K562 (cell line): ENCODE results near the gene NTSR1. TPM values are rescaled to one million over a fixed set of nuclear protein-coding genes. Genes with fewer than 3 reads are reported as not detected.

ENCODE experiments used
- CBFA2T2 ChIP-seq: fragments of 450-650 bp; conservative IDR thresholded peaks from 2 replicates; pipeline ENCODE4 v1.6.1; 2017; ENCODE audit warnings: mild to moderate bottlenecking
- MGA ChIP-seq: fragments of 450-650 bp; IDR thresholded peaks from 2 replicates; pipeline ENCODE4 v1.6.1; 2016; ENCODE audit warnings: mild to moderate bottlenecking, moderate library complexity
- NFRKB ChIP-seq: fragments of 450-650 bp; IDR thresholded peaks from 2 replicates; pipeline ENCODE4 v1.6.1; 2016; ENCODE audit warnings: low read depth
- NUFIP1 ChIP-seq: fragments of 450-650 bp; IDR thresholded peaks from 2 replicates; pipeline ENCODE4 v1.6.1; 2018; ENCODE audit not compliant: partially characterized antibody
- PURB ChIP-seq: sonication (generic); formaldehyde crosslinking; IDR thresholded peaks from 2 replicates; pipeline ENCODE4 v1.9.0; 2021; ENCODE audit warnings: low read depth, mild to moderate bottlenecking, missing genetic modification reagents
- ZBTB7A ChIP-seq: IDR thresholded peaks from 2 replicates; pipeline ENCODE4 v1.6.1; 2011; ENCODE audit warnings: low read depth, mild to moderate bottlenecking, low read length, moderate library complexity, borderline replicate concordance; ENCODE audit not compliant: control insufficient read depth
- ZNF239 ChIP-seq: fragments of 250-450 bp; sonication (Bioruptor Pico); IDR thresholded peaks from 2 replicates; pipeline ENCODE4 v1.4.0; 2020; ENCODE audit warnings: mild to moderate bottlenecking
- ZNF778 ChIP-seq: fragments of 450-650 bp; formaldehyde crosslinking; IDR thresholded peaks from 2 replicates; pipeline ENCODE4 v1.4.0; 2020; ENCODE audit warnings: mild to moderate bottlenecking, moderate library complexity
- polyA plus RNA-seq, 8 experiments: library from polyadenylated mRNA; depleted of rRNA in 4 of 8; stranded (reverse) in 5 of 8; unstranded in 3 of 8; fragments of >200 nt; fragmentation: Nextera tagmentation in 2 of 8; fragmentation: Illumina TruSeq in 1 of 8; extraction: Ambion mirVana in 2 of 8; extraction: Trizol in 1 of 8; gene quantifications; 2 replicates each; pipeline versions ENCODE4 v1.2.1 to v1.2.3, GENCODE V29; 2011 to 2014; ENCODE audit warnings: inconsistent platforms in 1 of 8, missing spikeins in 1 of 8
- total RNA-seq, 7 experiments: library from RNA; depleted of rRNA in 6 of 7; stranded (reverse); fragments of >200 nt in 6 of 7; fragmentation: Illumina TruSeq in 2 of 7; extraction: Trizol in 2 of 7; gene quantifications; 2 replicates each; pipeline versions ENCODE4 v1.2.1 to v1.2.3, GENCODE V29; 2011 to 2021; ENCODE audit warnings: low replicate concordance in 1 of 7
- TF ChIP-seq, protein P1 (sequence below), 3 experiments: fragments of 200-800 bp in 1 of 3; fragments of 250-450 bp in 1 of 3; fragments of 450-650 bp in 1 of 3; sonication (Bioruptor Pico) in 1 of 3; sonication (Bioruptor generic) in 1 of 3; formaldehyde crosslinking in 1 of 3; IDR thresholded peaks; 2 replicates each; pipeline versions ENCODE4 v1.6.1 to v1.8.0; 2016 to 2022; ENCODE audit warnings: mild to moderate bottlenecking in 2 of 3, missing genetic modification characterization in 2 of 3, missing compliant biosample characterization in 1 of 3, moderate library complexity in 1 of 3
- TF ChIP-seq, protein P2 (sequence below): fragments of 450-650 bp; IDR thresholded peaks from one replicate; pipeline ENCODE4 v1.6.1; 2018; ENCODE audit warnings: mild to moderate bottlenecking, moderate library complexity; ENCODE audit not compliant: partially characterized antibody

The NTSR1 gene
- total and polyA plus RNA-seq, 9 of the 15 experiments (the other 6 are each of a cell fraction or from before 2014, with no cell fraction given) = 0.04 to 0.40 (median 0.13) TPM; not detected in 3

- TF ChIP-seq MGA = no peak
- TF ChIP-seq ZNF778 (CRISPR knock-in tag) = no peak
- peak; percentile 81 for TF ChIP-seq CBFA2T2
- TF ChIP-seq NUFIP1 = no peak
- TF ChIP-seq, protein P1, sequence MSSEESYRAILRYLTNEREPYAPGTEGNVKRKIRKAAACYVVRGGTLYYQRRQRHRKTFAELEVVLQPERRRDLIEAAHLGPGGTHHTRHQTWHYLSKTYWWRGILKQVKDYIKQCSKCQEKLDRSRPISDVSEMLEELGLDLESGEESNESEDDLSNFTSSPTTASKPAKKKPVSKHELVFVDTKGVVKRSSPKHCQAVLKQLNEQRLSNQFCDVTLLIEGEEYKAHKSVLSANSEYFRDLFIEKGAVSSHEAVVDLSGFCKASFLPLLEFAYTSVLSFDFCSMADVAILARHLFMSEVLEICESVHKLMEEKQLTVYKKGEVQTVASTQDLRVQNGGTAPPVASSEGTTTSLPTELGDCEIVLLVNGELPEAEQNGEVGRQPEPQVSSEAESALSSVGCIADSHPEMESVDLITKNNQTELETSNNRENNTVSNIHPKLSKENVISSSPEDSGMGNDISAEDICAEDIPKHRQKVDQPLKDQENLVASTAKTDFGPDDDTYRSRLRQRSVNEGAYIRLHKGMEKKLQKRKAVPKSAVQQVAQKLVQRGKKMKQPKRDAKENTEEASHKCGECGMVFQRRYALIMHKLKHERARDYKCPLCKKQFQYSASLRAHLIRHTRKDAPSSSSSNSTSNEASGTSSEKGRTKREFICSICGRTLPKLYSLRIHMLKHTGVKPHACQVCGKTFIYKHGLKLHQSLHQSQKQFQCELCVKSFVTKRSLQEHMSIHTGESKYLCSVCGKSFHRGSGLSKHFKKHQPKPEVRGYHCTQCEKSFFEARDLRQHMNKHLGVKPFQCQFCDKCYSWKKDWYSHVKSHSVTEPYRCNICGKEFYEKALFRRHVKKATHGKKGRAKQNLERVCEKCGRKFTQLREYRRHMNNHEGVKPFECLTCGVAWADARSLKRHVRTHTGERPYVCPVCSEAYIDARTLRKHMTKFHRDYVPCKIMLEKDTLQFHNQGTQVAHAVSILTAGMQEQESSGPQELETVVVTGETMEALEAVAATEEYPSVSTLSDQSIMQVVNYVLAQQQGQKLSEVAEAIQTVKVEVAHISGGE (CRISPR knock-in tag; IDR thresholded peaks at IDR 0.05) = 0 out of 6 replicates have a peak, but pooled peaks of 1 of the 3 experiments have one; percentile 31
- TF ChIP-seq ZNF239 = no peak
- no peak for TF ChIP-seq NFRKB
- peak; percentile 39; the same call in 1 of the 2 replicates for TF ChIP-seq ZBTB7A
- TF ChIP-seq, protein P2, sequence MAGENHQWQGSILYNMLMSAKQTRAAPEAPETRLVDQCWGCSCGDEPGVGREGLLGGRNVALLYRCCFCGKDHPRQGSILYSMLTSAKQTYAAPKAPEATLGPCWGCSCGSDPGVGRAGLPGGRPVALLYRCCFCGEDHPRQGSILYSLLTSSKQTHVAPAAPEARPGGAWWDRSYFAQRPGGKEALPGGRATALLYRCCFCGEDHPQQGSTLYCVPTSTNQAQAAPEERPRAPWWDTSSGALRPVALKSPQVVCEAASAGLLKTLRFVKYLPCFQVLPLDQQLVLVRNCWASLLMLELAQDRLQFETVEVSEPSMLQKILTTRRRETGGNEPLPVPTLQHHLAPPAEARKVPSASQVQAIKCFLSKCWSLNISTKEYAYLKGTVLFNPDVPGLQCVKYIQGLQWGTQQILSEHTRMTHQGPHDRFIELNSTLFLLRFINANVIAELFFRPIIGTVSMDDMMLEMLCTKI = no peak
- TF ChIP-seq PURB = no peak
These were observed 22.7 kb upstream of the NTSR1 start (continued) for GRCh38 chr20:62685781-62686555.
